Neutrophil (primary cell): Measurements from ENCODE around the gene TMSB10.
A peak's percentile ranks its signal among the peaks of the same experiment; 100 is the strongest.

ENCODE experiments used
- H3K27ac ChIP-seq: fragments of 200-600 bp; sonication (generic); 2 replicates; pipeline ENCODE4 v1.5.1; 2016; ENCODE audit warnings: mild to moderate bottlenecking, moderate library complexity
- H3K27me3 ChIP-seq: fragments of 200-600 bp; sonication (generic); 2 replicates; pipeline ENCODE4 v1.6.0; 2016; ENCODE audit warnings: mild to moderate bottlenecking
- H3K36me3 ChIP-seq: fragments of 200-600 bp; sonication (generic); 2 replicates; pipeline ENCODE4 v1.5.1; 2017
- H3K4me1 ChIP-seq, 2 experiments: fragments of 200-600 bp in 1 of 2; sonication (generic) in 1 of 2; 1 replicate in 1 of 2; 2 replicates in 1 of 2; pipeline versions ENCODE4 v1.5.1 to v1.6.1; 2013 to 2016; ENCODE audit warnings: low read depth in 1 of 2, low read length in 1 of 2, mild to moderate bottlenecking in 1 of 2, moderate library complexity in 1 of 2; ENCODE audit not compliant: control insufficient read depth in 1 of 2, insufficient read depth in 1 of 2
- H3K4me3 ChIP-seq, 2 experiments: fragments of 200-600 bp in 1 of 2; sonication (generic) in 1 of 2; 1 replicate in 1 of 2; 2 replicates in 1 of 2; pipeline ENCODE4 v1.5.1; 2013 to 2016; ENCODE audit warnings: low read depth in 1 of 2, low read length in 1 of 2, mild to moderate bottlenecking in 1 of 2, moderate library complexity in 1 of 2
- H3K9me3 ChIP-seq: fragments of 200-600 bp; sonication (generic); 2 replicates; pipeline ENCODE4 v1.5.1; 2016
- TF ChIP-seq, protein P1 (sequence below): fragments of 200-600 bp; sonication (generic); IDR thresholded peaks from 2 replicates; pipeline ENCODE4 v1.5.1; 2016; ENCODE audit warnings: antibody characterized with exemption

Gene TMSB10

DNA sequence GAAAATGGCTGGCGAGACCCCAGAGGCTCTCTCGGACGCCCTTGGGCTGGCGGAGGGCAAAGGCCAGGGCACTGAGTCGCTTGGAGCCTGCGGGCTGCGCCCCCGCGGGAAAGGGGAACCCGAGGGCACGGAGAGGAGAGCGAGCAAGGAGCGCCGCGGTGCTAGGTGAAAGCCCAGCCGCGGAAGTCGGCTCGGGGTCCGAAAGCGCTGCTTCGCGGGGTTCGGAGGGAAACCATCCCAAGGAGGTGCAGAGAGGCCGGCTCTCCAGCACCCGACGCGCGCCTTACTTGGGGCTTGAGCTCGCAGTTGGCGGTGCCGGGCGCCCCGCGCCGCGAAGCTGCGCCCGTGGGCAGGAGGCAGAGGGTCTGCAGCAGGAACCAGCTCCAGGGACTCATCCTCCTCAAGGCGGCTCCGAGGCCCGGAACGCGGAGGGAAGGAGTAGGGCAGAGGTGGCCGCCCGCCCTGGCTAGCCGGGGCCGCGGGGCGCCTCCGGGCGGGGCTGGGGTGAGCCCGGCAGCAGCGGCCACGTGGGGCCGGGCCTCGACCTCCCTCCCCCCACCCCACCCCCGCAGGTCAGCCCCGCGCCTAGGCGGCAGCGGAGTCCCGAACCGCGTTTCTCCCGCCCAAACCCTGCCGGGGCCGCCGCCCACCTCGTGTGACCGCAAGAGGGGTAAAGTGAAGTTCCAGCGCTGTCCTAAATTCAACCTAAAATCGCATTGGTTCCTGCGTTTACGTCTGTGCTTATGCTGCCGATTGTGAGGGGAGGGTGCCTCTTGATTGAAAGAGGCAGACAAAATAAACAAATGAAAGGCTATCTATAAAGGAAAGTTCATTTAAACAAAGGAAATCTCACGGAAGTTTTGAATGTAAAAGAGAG is 24.6 kb upstream of the TMSB10 start, which contains the start of gene TRABD2A:
Gene TRABD2A, minus strand, starts transcription at position 440 of the 877 bp plus-strand sequence. Its CDS starts 45 bp downstream, at position 395.
- Histone ChIP-seq H3K9me3 (no peaks in the 10 kb centered on the region), H3K27me3 (peaks cover 88% of the 10 kb centered on the region), H3K27ac (no peak within 1 kb of the TSS), H3K4me3 (peak within 1 kb of the TSS; percentile 54 to 65), H3K4me1 (peaks cover 26 to 30% of the 10 kb centered on the region in 2 experiments), H3K36me3 (no peaks in the 10 kb centered on the region)
- TF ChIP-seq, protein P1, sequence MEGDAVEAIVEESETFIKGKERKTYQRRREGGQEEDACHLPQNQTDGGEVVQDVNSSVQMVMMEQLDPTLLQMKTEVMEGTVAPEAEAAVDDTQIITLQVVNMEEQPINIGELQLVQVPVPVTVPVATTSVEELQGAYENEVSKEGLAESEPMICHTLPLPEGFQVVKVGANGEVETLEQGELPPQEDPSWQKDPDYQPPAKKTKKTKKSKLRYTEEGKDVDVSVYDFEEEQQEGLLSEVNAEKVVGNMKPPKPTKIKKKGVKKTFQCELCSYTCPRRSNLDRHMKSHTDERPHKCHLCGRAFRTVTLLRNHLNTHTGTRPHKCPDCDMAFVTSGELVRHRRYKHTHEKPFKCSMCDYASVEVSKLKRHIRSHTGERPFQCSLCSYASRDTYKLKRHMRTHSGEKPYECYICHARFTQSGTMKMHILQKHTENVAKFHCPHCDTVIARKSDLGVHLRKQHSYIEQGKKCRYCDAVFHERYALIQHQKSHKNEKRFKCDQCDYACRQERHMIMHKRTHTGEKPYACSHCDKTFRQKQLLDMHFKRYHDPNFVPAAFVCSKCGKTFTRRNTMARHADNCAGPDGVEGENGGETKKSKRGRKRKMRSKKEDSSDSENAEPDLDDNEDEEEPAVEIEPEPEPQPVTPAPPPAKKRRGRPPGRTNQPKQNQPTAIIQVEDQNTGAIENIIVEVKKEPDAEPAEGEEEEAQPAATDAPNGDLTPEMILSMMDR: no peak

DNA sequence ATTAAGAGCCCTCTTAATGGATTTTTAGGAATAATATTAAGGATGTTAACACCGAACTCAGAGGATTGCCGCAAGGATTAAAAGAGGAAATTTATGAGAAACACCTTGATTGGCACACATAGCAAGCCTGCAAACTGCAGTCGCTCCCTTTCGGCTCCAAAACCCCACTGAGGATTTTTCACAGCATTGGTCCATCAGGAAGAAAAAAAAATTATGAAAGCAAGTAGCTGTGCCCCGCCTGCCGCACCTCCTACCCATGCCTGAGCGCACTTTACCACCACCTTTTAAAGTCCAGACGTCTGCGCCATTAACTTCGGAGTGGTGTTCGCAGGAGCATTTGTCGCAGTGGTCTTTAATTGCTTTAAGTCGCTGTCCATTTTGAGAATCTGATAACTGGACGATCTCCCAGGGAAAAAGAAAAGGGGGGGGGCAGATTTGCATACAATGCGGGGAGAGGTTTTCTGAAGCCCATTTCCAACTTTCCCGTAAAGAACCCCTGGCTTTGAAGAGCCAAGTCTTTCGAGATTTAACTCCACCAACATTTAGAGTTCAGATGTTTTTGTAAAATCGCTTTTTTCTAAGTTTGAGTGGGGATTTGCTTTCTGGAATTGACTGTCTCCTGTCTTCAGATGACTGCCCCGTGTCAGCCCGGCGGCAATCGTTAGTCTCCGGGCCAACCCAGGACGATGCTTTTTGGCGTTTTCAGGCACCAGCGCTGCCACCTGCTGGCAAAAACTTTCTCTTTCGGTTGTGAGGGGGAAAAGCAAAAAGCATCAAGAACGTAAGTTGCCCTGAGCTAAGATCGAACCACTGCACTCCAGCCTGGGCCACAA is 23.7 kb upstream of the TMSB10 start:
- Histone ChIP-seq H3K36me3 (no peaks in the 10 kb centered on the region), H3K27ac (no peak overlapping the region), H3K9me3 (no peaks in the 10 kb centered on the region), H3K4me1 (peaks cover 26 to 30% of the 10 kb centered on the region in 2 experiments), H3K27me3 (peaks cover 83% of the 10 kb centered on the region), H3K4me3 (peak overlapping the region; percentile 54 to 65)
- TF ChIP-seq, protein P1: peak; percentile 44

DNA sequence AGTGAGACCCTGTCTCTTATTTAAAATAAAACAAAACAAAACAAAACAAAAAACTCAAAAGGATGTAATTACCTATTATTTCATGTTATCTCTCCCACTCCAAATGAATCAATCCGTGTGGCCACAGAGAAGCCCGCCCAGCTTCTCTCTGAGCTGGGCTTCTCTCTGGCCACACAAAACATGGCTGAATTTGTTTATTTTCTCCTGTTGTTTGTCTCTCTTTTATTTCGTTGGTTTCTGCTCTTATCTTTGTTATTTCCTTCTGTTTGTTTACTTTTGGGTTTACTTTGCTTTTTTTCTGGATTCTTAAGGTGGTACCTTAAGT is 23.1 kb upstream of the TMSB10 start:
- Histone ChIP-seq H3K27ac (no peak overlapping the region), H3K4me3 (peak overlapping the region; percentile 54 to 65), H3K36me3 (no peaks in the 10 kb centered on the region), H3K27me3 (peaks cover 77% of the 10 kb centered on the region), H3K4me1 (peaks cover 26 to 30% of the 10 kb centered on the region in 2 experiments), H3K9me3 (no peaks in the 10 kb centered on the region)
- TF ChIP-seq, protein P1: no peak

DNA sequence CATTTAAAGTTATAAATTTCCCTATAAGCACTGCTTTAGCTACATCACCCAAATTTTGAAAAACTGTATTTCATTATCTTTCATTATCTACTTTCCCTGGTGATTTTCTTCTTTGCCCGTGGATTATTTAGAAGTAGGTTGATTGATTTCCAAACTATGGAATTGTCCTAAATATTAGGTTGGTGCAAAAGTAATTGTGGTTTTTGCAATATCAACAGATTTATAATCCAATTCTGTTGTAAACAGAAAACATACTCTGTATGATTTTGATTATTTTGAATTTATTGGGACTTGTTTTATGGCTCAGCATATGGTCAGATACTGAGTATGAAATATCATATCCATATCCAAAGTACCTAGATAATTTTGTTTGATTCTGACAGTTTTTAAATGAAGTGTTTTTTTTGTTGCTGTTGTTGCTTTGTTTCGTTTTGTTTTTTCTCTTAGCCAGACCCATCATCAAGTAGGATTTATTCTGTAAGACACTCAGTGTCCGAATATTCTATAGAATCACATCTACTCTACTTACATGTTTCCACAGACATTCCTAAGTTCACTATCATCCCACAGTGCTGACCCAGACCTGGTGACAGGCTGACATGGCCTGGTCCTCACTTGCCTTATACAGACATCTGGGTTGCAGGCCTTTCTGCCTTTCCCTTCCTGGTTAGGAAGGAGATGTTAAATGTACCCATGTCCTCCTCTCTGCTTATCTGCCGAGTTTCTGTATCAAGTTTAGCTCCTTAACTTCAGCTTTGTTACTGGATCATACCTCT is 22.5 kb upstream of the TMSB10 start:
- Histone ChIP-seq H3K4me1 (peaks cover 26 to 31% of the 10 kb centered on the region in 2 experiments), H3K9me3 (no peaks in the 10 kb centered on the region), H3K4me3 (no peak overlapping the region), H3K27ac (no peak overlapping the region), H3K27me3 (peaks cover 71% of the 10 kb centered on the region), H3K36me3 (no peaks in the 10 kb centered on the region)
- TF ChIP-seq, protein P1: no peak

DNA sequence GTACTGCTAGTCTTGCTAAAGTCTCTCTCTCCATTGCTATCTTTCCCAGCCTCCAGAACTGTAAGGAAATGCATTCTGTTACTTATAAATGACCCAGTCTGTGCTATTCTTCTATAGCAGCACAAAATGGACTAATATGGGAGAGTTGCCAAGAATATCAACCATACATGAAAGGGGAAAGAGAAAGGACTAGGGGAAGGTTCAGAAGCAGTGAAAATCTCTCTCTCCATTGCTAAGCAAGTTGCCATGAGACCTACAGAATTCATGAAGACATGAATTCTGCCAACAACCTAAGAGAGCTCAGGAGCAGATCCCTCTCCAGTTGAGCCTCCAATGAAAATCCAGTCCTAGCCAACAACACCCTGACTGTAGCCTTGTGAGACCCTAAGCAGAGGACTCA is 21.0 kb upstream of the TMSB10 start:
- H3K27ac ChIP-seq: no peak overlapping the region
- H3K4me1 ChIP-seq: peaks cover 38 to 44% of the 10 kb centered on the region in 2 experiments
- peaks cover 56% of the 10 kb centered on the region for H3K27me3 ChIP-seq
- TF ChIP-seq, protein P1: no peak
- H3K36me3 ChIP-seq: no peaks in the 10 kb centered on the region
- no peak overlapping the region for H3K4me3 ChIP-seq
- H3K9me3 ChIP-seq: no peaks in the 10 kb centered on the region
